ENCODE data around the gene KRT15.
A peak's percentile ranks its signal among the peaks of the same experiment; 100 is the strongest.

Gene KRT15

GRCh38 chr17:41513168-41513547 is 5.5 kb downstream of the KRT15 start:
- Histone ChIP-seq H3K9ac (ENCODE audit: low read length) (no peak overlapping the region), H3K36me3 (ENCODE audit: control insufficient read depth in 1 of 2, insufficient read depth in 2 of 2, low read depth in 1 of 2, low read length in 2 of 2) (peaks cover 0 to 3% of the 10 kb centered on the region in 2 experiments)
- 91% methylated on average over 4 of the region's 5 CpGs for WGBS

GRCh38 chr17:41512546-41513167 is 6.0 kb downstream of the KRT15 start:
- Histone ChIP-seq H3K9ac (ENCODE audit: low read length) (no peak overlapping the region), H3K14ac (ENCODE audit: low read length in 2 of 2) (no peak overlapping the region), H3K27ac (ENCODE audit: low read length, poor library complexity, severe bottlenecking) (no peak overlapping the region), H3K4ac (ENCODE audit: low read depth in 1 of 2, low read length in 2 of 2) (no peak overlapping the region), H3K79me1 (replicated peaks; ENCODE audit: low read length, poor library complexity, severe bottlenecking) (no peaks in the 10 kb centered on the region), H3K9me3 (ENCODE audit: control insufficient read depth, low read length) (no peaks in the 10 kb centered on the region), H2BK120ac (ENCODE audit: low read depth, low read length) (no peak overlapping the region), H2BK12ac (ENCODE audit: low read length in 2 of 2) (no peak overlapping the region), H4K8ac (ENCODE audit: low read length) (no peak overlapping the region), H3K4me1 (ENCODE audit: control insufficient read depth, insufficient read depth, low read depth, low read length) (peaks cover 7% of the 10 kb centered on the region), H2BK15ac (ENCODE audit: low read depth, poor library complexity, severe bottlenecking) (peak overlapping the region; percentile 30), H3K4me3 (ENCODE audit: insufficient read depth in 1 of 2, low read depth in 1 of 2, low read length in 2 of 2) (no peak overlapping the region), H3K18ac (ENCODE audit: low read depth in 1 of 2, low read length in 2 of 2) (no peak overlapping the region), H2BK5ac (ENCODE audit: low read depth, low read length, poor library complexity, severe bottlenecking) (no peak overlapping the region), H2AK5ac (ENCODE audit: low read length, severe bottlenecking) (no peak overlapping the region), H3K36me3 (ENCODE audit: control insufficient read depth in 1 of 2, insufficient read depth in 2 of 2, low read depth in 1 of 2, low read length in 2 of 2) (peaks cover 0 to 3% of the 10 kb centered on the region in 2 experiments), H4K91ac (ENCODE audit: low read length) (no peak overlapping the region), H3K27me3 (ENCODE audit: control insufficient read depth in 1 of 2, insufficient read depth in 1 of 2, low read length in 2 of 2) (peaks cover 0 to 67% of the 10 kb centered on the region in 2 experiments), H3K4me2 (ENCODE audit: low read length, poor library complexity, severe bottlenecking) (no peak overlapping the region), H3K23ac (ENCODE audit: low read length in 2 of 2) (no peak overlapping the region), H2AFZ (ENCODE audit: low read depth, low read length) (no peak overlapping the region)
- 77% methylated on average over 7 of the region's 7 CpGs for WGBS
- no peak for DNase-seq

More at GRCh38 chr17:41513168-41513547, 5.5 kb downstream of the KRT15 start:
- Histone ChIP-seq H3K79me1 (replicated peaks; ENCODE audit: low read length, poor library complexity, severe bottlenecking) (no peaks in the 10 kb centered on the region), H2BK15ac (ENCODE audit: low read depth, poor library complexity, severe bottlenecking) (no peak overlapping the region), H2AFZ (ENCODE audit: low read depth, low read length) (no peak overlapping the region), H3K4me2 (ENCODE audit: low read length, poor library complexity, severe bottlenecking) (no peak overlapping the region), H4K8ac (ENCODE audit: low read length) (no peak overlapping the region), H3K9me3 (ENCODE audit: control insufficient read depth, low read length) (no peaks in the 10 kb centered on the region), H2BK5ac (ENCODE audit: low read depth, low read length, poor library complexity, severe bottlenecking) (no peak overlapping the region), H2BK120ac (ENCODE audit: low read depth, low read length) (no peak overlapping the region), H2BK12ac (ENCODE audit: low read length in 2 of 2) (no peak overlapping the region), H3K18ac (ENCODE audit: low read depth in 1 of 2, low read length in 2 of 2) (no peak overlapping the region), H3K27ac (ENCODE audit: low read length, poor library complexity, severe bottlenecking) (no peak overlapping the region), H3K4ac (ENCODE audit: low read depth in 1 of 2, low read length in 2 of 2) (no peak overlapping the region), H3K14ac (ENCODE audit: low read length in 2 of 2) (no peak overlapping the region), H3K4me1 (ENCODE audit: control insufficient read depth, insufficient read depth, low read depth, low read length) (peaks cover 7% of the 10 kb centered on the region), H3K4me3 (ENCODE audit: insufficient read depth in 1 of 2, low read depth in 1 of 2, low read length in 2 of 2) (no peak overlapping the region), H3K23ac (ENCODE audit: low read length in 2 of 2) (no peak overlapping the region), H4K91ac (ENCODE audit: low read length) (no peak overlapping the region), H2AK5ac (ENCODE audit: low read length, severe bottlenecking) (no peak overlapping the region), H3K27me3 (ENCODE audit: control insufficient read depth in 1 of 2, insufficient read depth in 1 of 2, low read length in 2 of 2) (peaks cover 0 to 67% of the 10 kb centered on the region in 2 experiments)
- no peak for DNase-seq

GRCh38 chr17:41511716-41512115 is 7.0 kb downstream of the KRT15 start:
- WGBS, result 90% methylated on average over 10 of the region's 10 CpGs
- Histone ChIP-seq H2AFZ (ENCODE audit: low read depth, low read length) (no peak overlapping the region), H2BK15ac (ENCODE audit: low read depth, poor library complexity, severe bottlenecking) (no peak overlapping the region), H3K36me3 (ENCODE audit: control insufficient read depth in 1 of 2, insufficient read depth in 2 of 2, low read depth in 1 of 2, low read length in 2 of 2) (peaks cover 0 to 1% of the 10 kb centered on the region in 2 experiments), H3K4ac (ENCODE audit: low read depth in 1 of 2, low read length in 2 of 2) (no peak overlapping the region), H3K23ac (ENCODE audit: low read length in 2 of 2) (no peak overlapping the region), H4K91ac (ENCODE audit: low read length) (no peak overlapping the region), H3K27me3 (ENCODE audit: control insufficient read depth in 1 of 2, insufficient read depth in 1 of 2, low read length in 2 of 2) (peaks cover 0 to 59% of the 10 kb centered on the region in 2 experiments), H2AK5ac (ENCODE audit: low read length, severe bottlenecking) (no peak overlapping the region), H3K9me3 (ENCODE audit: control insufficient read depth, low read length) (no peaks in the 10 kb centered on the region), H3K9ac (ENCODE audit: low read length) (no peak overlapping the region), H3K4me2 (ENCODE audit: low read length, poor library complexity, severe bottlenecking) (no peak overlapping the region), H4K8ac (ENCODE audit: low read length) (no peak overlapping the region), H3K18ac (ENCODE audit: low read depth in 1 of 2, low read length in 2 of 2) (no peak overlapping the region), H3K27ac (ENCODE audit: low read length, poor library complexity, severe bottlenecking) (no peak overlapping the region), H3K4me1 (ENCODE audit: control insufficient read depth, insufficient read depth, low read depth, low read length) (peaks cover 8% of the 10 kb centered on the region), H2BK120ac (ENCODE audit: low read depth, low read length) (no peak overlapping the region), H2BK5ac (ENCODE audit: low read depth, low read length, poor library complexity, severe bottlenecking) (no peak overlapping the region), H3K4me3 (ENCODE audit: insufficient read depth in 1 of 2, low read depth in 1 of 2, low read length in 2 of 2) (no peak overlapping the region), H3K79me1 (replicated peaks; ENCODE audit: low read length, poor library complexity, severe bottlenecking) (no peaks in the 10 kb centered on the region), H2BK12ac (ENCODE audit: low read length in 2 of 2) (no peak overlapping the region), H3K14ac (ENCODE audit: low read length in 2 of 2) (no peak overlapping the region)
- DNase-seq, result no peak

DNA sequence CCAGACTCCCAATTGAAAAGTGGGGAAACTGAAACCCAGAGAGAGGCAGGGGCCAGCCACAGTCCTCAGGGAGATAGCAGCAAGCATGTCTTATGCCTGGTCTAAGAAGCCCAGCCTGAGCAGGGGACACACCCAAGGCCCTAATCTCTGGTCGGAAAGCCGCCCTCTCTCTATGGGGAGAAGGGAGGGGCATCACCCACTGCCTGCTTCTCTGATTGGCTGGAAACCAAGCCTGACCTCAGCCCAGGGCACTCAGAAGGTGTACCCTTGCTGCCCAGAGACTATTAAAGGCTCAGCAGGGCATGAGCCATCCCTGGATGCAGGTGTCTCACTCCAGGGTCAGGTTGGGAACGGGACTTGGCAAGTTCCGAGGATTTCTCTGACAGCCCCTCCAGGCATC is 7.6 kb downstream of the KRT15 start:
- Histone ChIP-seq H3K4me1 (ENCODE audit: control insufficient read depth, insufficient read depth, low read depth, low read length) (peaks cover 8% of the 10 kb centered on the region), H4K91ac (ENCODE audit: low read length) (no peak overlapping the region), H3K4me3 (ENCODE audit: insufficient read depth in 1 of 2, low read depth in 1 of 2, low read length in 2 of 2) (no peak overlapping the region), H3K4me2 (ENCODE audit: low read length, poor library complexity, severe bottlenecking) (no peak overlapping the region), H3K36me3 (ENCODE audit: control insufficient read depth in 1 of 2, insufficient read depth in 2 of 2, low read depth in 1 of 2, low read length in 2 of 2) (no peaks in the 10 kb centered on the region), H3K9ac (ENCODE audit: low read length) (no peak overlapping the region), H3K79me1 (replicated peaks; ENCODE audit: low read length, poor library complexity, severe bottlenecking) (no peaks in the 10 kb centered on the region), H3K27me3 (ENCODE audit: control insufficient read depth in 1 of 2, insufficient read depth in 1 of 2, low read length in 2 of 2) (peaks cover 0 to 53% of the 10 kb centered on the region in 2 experiments), H3K14ac (ENCODE audit: low read length in 2 of 2) (no peak overlapping the region), H3K23ac (ENCODE audit: low read length in 2 of 2) (no peak overlapping the region), H3K27ac (ENCODE audit: low read length, poor library complexity, severe bottlenecking) (no peak overlapping the region), H3K18ac (ENCODE audit: low read depth in 1 of 2, low read length in 2 of 2) (no peak overlapping the region), H2BK12ac (ENCODE audit: low read length in 2 of 2) (no peak overlapping the region), H2BK15ac (ENCODE audit: low read depth, poor library complexity, severe bottlenecking) (no peak overlapping the region), H3K4ac (ENCODE audit: low read depth in 1 of 2, low read length in 2 of 2) (no peak overlapping the region), H2AK5ac (ENCODE audit: low read length, severe bottlenecking) (no peak overlapping the region), H3K9me3 (ENCODE audit: control insufficient read depth, low read length) (no peaks in the 10 kb centered on the region), H2AFZ (ENCODE audit: low read depth, low read length) (no peak overlapping the region), H2BK5ac (ENCODE audit: low read depth, low read length, poor library complexity, severe bottlenecking) (no peak overlapping the region), H2BK120ac (ENCODE audit: low read depth, low read length) (no peak overlapping the region), H4K8ac (ENCODE audit: low read length) (no peak overlapping the region)
- DNase-seq, result no peak
- 77% methylated on average over 4 of the region's 4 CpGs for WGBS
